ENCODE measurements around the gene RAP1A.

The RAP1A gene

GRCh38 chr1:111732718-111733117 lies 113.1 kb downstream of the RAP1A start:
- TF ChIP-seq CTCF (IDR thresholded peaks at IDR 0.05; ENCODE audit: low read depth, low read length) = no peak
- H3K4me3 ChIP-seq (ENCODE audit: low read depth, low read length) = no peak overlapping the region
- no peak for DNase-seq (ENCODE audit: low read depth, low spot score)
- in situ Hi-C loops (cut with HindIII; ENCODE audit: low sequenced_read_pairs) = no loop called here

- no peak overlapping the region for H3K4me3 ChIP-seq (ENCODE audit: low read depth, low read length)
- no peak for TF ChIP-seq CTCF (IDR thresholded peaks at IDR 0.05; ENCODE audit: low read depth, low read length)
- in situ Hi-C loops (cut with HindIII; ENCODE audit: low sequenced_read_pairs) = no loop called here
- peak; percentile 63 for DNase-seq (ENCODE audit: low read depth, low spot score)
Measured at GRCh38 chr1:111733183-111733991, 113.8 kb downstream of the RAP1A start.

- DNase-seq (ENCODE audit: low read depth, low spot score) = no peak
- H3K4me3 ChIP-seq (ENCODE audit: low read depth, low read length) = no peak overlapping the region
- in situ Hi-C loops (cut with HindIII; ENCODE audit: low sequenced_read_pairs) = no loop called here
- TF ChIP-seq CTCF (IDR thresholded peaks at IDR 0.05; ENCODE audit: low read depth, low read length) = no peak
Measured at GRCh38 chr1:111733992-111734341, 114.4 kb downstream of the RAP1A start.

GRCh38 chr1:111734426-111734825 lies 114.8 kb downstream of the RAP1A start:
- H3K4me3 ChIP-seq (ENCODE audit: low read depth, low read length) = no peak overlapping the region
- in situ Hi-C loops (cut with HindIII; ENCODE audit: low sequenced_read_pairs) = no loop called here
- TF ChIP-seq CTCF (IDR thresholded peaks at IDR 0.05; ENCODE audit: low read depth, low read length) = no peak
- no peak for DNase-seq (ENCODE audit: low read depth, low spot score)

GRCh38 chr1:111734856-111735255 lies 115.3 kb downstream of the RAP1A start:
- in situ Hi-C loops (cut with HindIII; ENCODE audit: low sequenced_read_pairs) = no loop called here
- TF ChIP-seq CTCF (IDR thresholded peaks at IDR 0.05; ENCODE audit: low read depth, low read length) = no peak
- H3K4me3 ChIP-seq (ENCODE audit: low read depth, low read length) = no peak overlapping the region
- no peak for DNase-seq (ENCODE audit: low read depth, low spot score)

- DNase-seq (ENCODE audit: low read depth, low spot score) = no peak
- no peak overlapping the region for H3K4me3 ChIP-seq (ENCODE audit: low read depth, low read length)
- TF ChIP-seq CTCF (IDR thresholded peaks at IDR 0.05; ENCODE audit: low read depth, low read length) = no peak
- in situ Hi-C loops (cut with HindIII; ENCODE audit: low sequenced_read_pairs) = no loop called here
Measured at GRCh38 chr1:111735321-111735720, 115.7 kb downstream of the RAP1A start.
